ENCODE results near the gene RNASE1. TPM values are rescaled to one million over a fixed set of nuclear protein-coding genes. Genes with fewer than 3 reads are reported as not detected.

Gene RNASE1
- polyA plus RNA-seq, 1 donor (not counting 4 experiments of a cell fraction or from before 2014, with no cell fraction given), result 0.09 TPM

- Histone ChIP-seq H3K9me1 (ENCODE audit: control insufficient read depth, extremely low read depth, insufficient read depth, low read length) (no peaks in the 10 kb centered on the region), H3K27me3 (ENCODE audit: control insufficient read depth, extremely low read depth, insufficient read depth, low read length) (no peaks in the 10 kb centered on the region), H3K36me3 (ENCODE audit: control insufficient read depth in 2 of 2, extremely low read depth in 1 of 2, insufficient read depth in 2 of 2, low read length in 2 of 2) (no peaks in the 10 kb centered on the region), H3K9me3 (ENCODE audit: control insufficient read depth, low read depth, low read length) (no peaks in the 10 kb centered on the region), H3K9ac (ENCODE audit: control insufficient read depth, extremely low read depth, insufficient read depth, low read length) (no peak overlapping the region), H4K20me1 (ENCODE audit: control insufficient read depth, extremely low read depth, insufficient read depth, low read length) (no peaks in the 10 kb centered on the region), H3K4me3 (ENCODE audit: control insufficient read depth in 2 of 3, extremely low read depth in 1 of 3, insufficient read depth in 2 of 3, low read depth in 1 of 3, low read length in 3 of 3) (no peak overlapping the region), H3K79me2 (ENCODE audit: control insufficient read depth, insufficient read depth, low read length) (no peaks in the 10 kb centered on the region), H3K4me2 (ENCODE audit: control insufficient read depth, extremely low read depth, insufficient read depth, low read depth, low read length) (no peak overlapping the region), H3K27ac (ENCODE audit: control insufficient read depth, insufficient read depth, low read length) (no peak overlapping the region), H2AFZ (ENCODE audit: control insufficient read depth, low read length) (no peak overlapping the region), H3K4me1 (ENCODE audit: control insufficient read depth, extremely low read depth, insufficient read depth, low read length) (no peaks in the 10 kb centered on the region)
- dilution Hi-C loops (cut with MboI; ENCODE audit: extremely low pct_ligation_motif_present, low sequenced_read_pairs), result no loop called here
- FAIRE-seq (no peak), DNase-seq (ENCODE audit: low read depth, low spot score) (no peak)
- no peak for TF ChIP-seq EZH2 (IDR thresholded peaks at IDR 0.05; ENCODE audit: low read length)
- no peak for TF ChIP-seq CTCF (optimal IDR thresholded peaks at IDR 0.05 in 1 of 3, IDR thresholded peaks at IDR 0.05 in 1 of 3, conservative IDR thresholded peaks at IDR 0.05 in 1 of 3; ENCODE audit: extremely low read depth in 1 of 3, insufficient read depth in 2 of 3, low read length in 3 of 3)
Measured at GRCh38 chr14:20797164-20797563, 5.5 kb downstream of the RNASE1 start.

- no peak overlapping the region for H2AFZ ChIP-seq (ENCODE audit: control insufficient read depth, low read length)
- H3K4me3 ChIP-seq (ENCODE audit: control insufficient read depth in 2 of 3, extremely low read depth in 1 of 3, insufficient read depth in 2 of 3, low read depth in 1 of 3, low read length in 3 of 3), result no peak overlapping the region
- no peaks in the 10 kb centered on the region for H3K9me1 ChIP-seq (ENCODE audit: control insufficient read depth, extremely low read depth, insufficient read depth, low read length)
- no peaks in the 10 kb centered on the region for H3K4me1 ChIP-seq (ENCODE audit: control insufficient read depth, extremely low read depth, insufficient read depth, low read length)
- no peaks in the 10 kb centered on the region for H3K79me2 ChIP-seq (ENCODE audit: control insufficient read depth, insufficient read depth, low read length)
- dilution Hi-C loops (cut with MboI; ENCODE audit: extremely low pct_ligation_motif_present, low sequenced_read_pairs), result no loop called here
- no peaks in the 10 kb centered on the region for H3K27me3 ChIP-seq (ENCODE audit: control insufficient read depth, extremely low read depth, insufficient read depth, low read length)
- FAIRE-seq (no peak), DNase-seq (ENCODE audit: low read depth, low spot score) (no peak)
- no peak for TF ChIP-seq EZH2 (IDR thresholded peaks at IDR 0.05; ENCODE audit: low read length)
- TF ChIP-seq CTCF (optimal IDR thresholded peaks at IDR 0.05 in 1 of 3, IDR thresholded peaks at IDR 0.05 in 1 of 3, conservative IDR thresholded peaks at IDR 0.05 in 1 of 3; ENCODE audit: extremely low read depth in 1 of 3, insufficient read depth in 2 of 3, low read length in 3 of 3), result no peak
- H3K4me2 ChIP-seq (ENCODE audit: control insufficient read depth, extremely low read depth, insufficient read depth, low read depth, low read length), result no peak overlapping the region
- H4K20me1 ChIP-seq (ENCODE audit: control insufficient read depth, extremely low read depth, insufficient read depth, low read length), result no peaks in the 10 kb centered on the region
- no peaks in the 10 kb centered on the region for H3K36me3 ChIP-seq (ENCODE audit: control insufficient read depth in 2 of 2, extremely low read depth in 1 of 2, insufficient read depth in 2 of 2, low read length in 2 of 2)
- no peak overlapping the region for H3K27ac ChIP-seq (ENCODE audit: control insufficient read depth, insufficient read depth, low read length)
- no peak overlapping the region for H3K9ac ChIP-seq (ENCODE audit: control insufficient read depth, extremely low read depth, insufficient read depth, low read length)
- no peaks in the 10 kb centered on the region for H3K9me3 ChIP-seq (ENCODE audit: control insufficient read depth, low read depth, low read length)
Measured at GRCh38 chr14:20794644-20795369, 7.8 kb downstream of the RNASE1 start.
